ENCODE measurements around the gene LDHD.

Gene LDHD

GRCh38 chr16:75113541-75114121 lies 2.9 kb downstream of the LDHD start:
- Histone ChIP-seq H3K9ac (ENCODE audit: low read depth, low read length) (no peak overlapping the region), H3K9me3 (ENCODE audit: insufficient read depth, low read depth, low read length) (no peaks in the 10 kb centered on the region), H3K27me3 (ENCODE audit: insufficient read depth, low read length) (no peaks in the 10 kb centered on the region), H3K4me1 (ENCODE audit: insufficient read depth, low read length) (peaks cover 17% of the 10 kb centered on the region; the same call in 1 of the 2 replicates), H3K36me3 (ENCODE audit: insufficient read depth, low read depth, low read length) (no peaks in the 10 kb centered on the region), H3K27ac (ENCODE audit: low read length) (no peak overlapping the region), H3K4me3 (ENCODE audit: low read length) (no peak overlapping the region)

GRCh38 chr16:75112734-75113491 lies 3.7 kb downstream of the LDHD start:
- no peaks in the 10 kb centered on the region for H3K9me3 ChIP-seq (ENCODE audit: insufficient read depth, low read depth, low read length)
- peaks cover 14% of the 10 kb centered on the region; the same call in 1 of the 2 replicates for H3K4me1 ChIP-seq (ENCODE audit: insufficient read depth, low read length)
- peak overlapping the region; percentile 34; the same call in 1 of the 2 replicates for H3K9ac ChIP-seq (ENCODE audit: low read depth, low read length)
- H3K27me3 ChIP-seq (ENCODE audit: insufficient read depth, low read length) = no peaks in the 10 kb centered on the region
- H3K4me3 ChIP-seq (ENCODE audit: low read length) = no peak overlapping the region
- H3K27ac ChIP-seq (ENCODE audit: low read length) = no peak overlapping the region
- no peaks in the 10 kb centered on the region for H3K36me3 ChIP-seq (ENCODE audit: insufficient read depth, low read depth, low read length)

- H3K27ac ChIP-seq (ENCODE audit: low read length) = no peak overlapping the region
Measured at GRCh38 chr16:75111961-75112733, 4.4 kb downstream of the LDHD start.

GRCh38 chr16:75111514-75111940 lies 5.1 kb downstream of the LDHD start:
- Histone ChIP-seq H3K9ac (ENCODE audit: low read depth, low read length) (no peak overlapping the region), H3K36me3 (ENCODE audit: insufficient read depth, low read depth, low read length) (peaks cover 7% of the 10 kb centered on the region), H3K9me3 (ENCODE audit: insufficient read depth, low read depth, low read length) (no peaks in the 10 kb centered on the region), H3K4me1 (ENCODE audit: insufficient read depth, low read length) (peaks cover 14% of the 10 kb centered on the region; the same call in 1 of the 2 replicates), H3K4me3 (ENCODE audit: low read length) (no peak overlapping the region), H3K27me3 (ENCODE audit: insufficient read depth, low read length) (no peaks in the 10 kb centered on the region), H3K27ac (ENCODE audit: low read length) (no peak overlapping the region)

More at GRCh38 chr16:75111961-75112733, 4.4 kb downstream of the LDHD start:
- peaks cover 14% of the 10 kb centered on the region; the same call in 1 of the 2 replicates for H3K4me1 ChIP-seq (ENCODE audit: insufficient read depth, low read length)
- 0 out of 2 replicates have a peak, but pooled peaks cover 1% of the 10 kb centered on the region for H3K36me3 ChIP-seq (ENCODE audit: insufficient read depth, low read depth, low read length)
- no peak overlapping the region for H3K4me3 ChIP-seq (ENCODE audit: low read length)
- peak overlapping the region; percentile 34; the same call in 1 of the 2 replicates for H3K9ac ChIP-seq (ENCODE audit: low read depth, low read length)
- H3K27me3 ChIP-seq (ENCODE audit: insufficient read depth, low read length) = no peaks in the 10 kb centered on the region
- no peaks in the 10 kb centered on the region for H3K9me3 ChIP-seq (ENCODE audit: insufficient read depth, low read depth, low read length)

- Histone ChIP-seq H3K9ac (ENCODE audit: low read depth, low read length) (no peak overlapping the region; the same call in 1 of the 2 replicates), H3K27me3 (ENCODE audit: insufficient read depth, low read length) (no peaks in the 10 kb centered on the region), H3K27ac (ENCODE audit: low read length) (no peak overlapping the region), H3K4me3 (ENCODE audit: low read length) (peak overlapping the region; percentile 23), H3K36me3 (ENCODE audit: insufficient read depth, low read depth, low read length) (peaks cover 10% of the 10 kb centered on the region), H3K9me3 (ENCODE audit: insufficient read depth, low read depth, low read length) (no peaks in the 10 kb centered on the region), H3K4me1 (ENCODE audit: insufficient read depth, low read length) (peaks cover 14% of the 10 kb centered on the region; the same call in 1 of the 2 replicates)
Measured at GRCh38 chr16:75110637-75111513, 5.7 kb downstream of the LDHD start.

- Histone ChIP-seq H3K27me3 (ENCODE audit: insufficient read depth, low read length) (no peaks in the 10 kb centered on the region), H3K27ac (ENCODE audit: low read length) (no peak overlapping the region), H3K4me1 (ENCODE audit: insufficient read depth, low read length) (peaks cover 14% of the 10 kb centered on the region; the same call in 1 of the 2 replicates), H3K9me3 (ENCODE audit: insufficient read depth, low read depth, low read length) (no peaks in the 10 kb centered on the region), H3K4me3 (ENCODE audit: low read length) (no peak overlapping the region), H3K36me3 (ENCODE audit: insufficient read depth, low read depth, low read length) (peaks cover 10% of the 10 kb centered on the region), H3K9ac (ENCODE audit: low read depth, low read length) (no peak overlapping the region)
Measured at GRCh38 chr16:75109732-75110243, 6.8 kb downstream of the LDHD start.

- Histone ChIP-seq H3K27ac (ENCODE audit: low read length) (no peak overlapping the region), H3K4me1 (ENCODE audit: insufficient read depth, low read length) (peaks cover 14% of the 10 kb centered on the region; the same call in 1 of the 2 replicates), H3K4me3 (ENCODE audit: low read length) (no peak overlapping the region), H3K27me3 (ENCODE audit: insufficient read depth, low read length) (no peaks in the 10 kb centered on the region), H3K36me3 (ENCODE audit: insufficient read depth, low read depth, low read length) (peaks cover 10% of the 10 kb centered on the region), H3K9ac (ENCODE audit: low read depth, low read length) (no peak overlapping the region), H3K9me3 (ENCODE audit: insufficient read depth, low read depth, low read length) (no peaks in the 10 kb centered on the region)
Measured at GRCh38 chr16:75108792-75109731, 7.5 kb downstream of the LDHD start.

GRCh38 chr16:75107505-75107904 lies 9.1 kb downstream of the LDHD start:
- Histone ChIP-seq H3K4me3 (ENCODE audit: low read length) (no peak overlapping the region), H3K27me3 (ENCODE audit: insufficient read depth, low read length) (no peaks in the 10 kb centered on the region), H3K27ac (ENCODE audit: low read length) (no peak overlapping the region), H3K36me3 (ENCODE audit: insufficient read depth, low read depth, low read length) (peaks cover 16% of the 10 kb centered on the region), H3K9ac (ENCODE audit: low read depth, low read length) (no peak overlapping the region), H3K9me3 (ENCODE audit: insufficient read depth, low read depth, low read length) (no peaks in the 10 kb centered on the region), H3K4me1 (ENCODE audit: insufficient read depth, low read length) (peaks cover 7% of the 10 kb centered on the region; the same call in 1 of the 2 replicates)

- Histone ChIP-seq H3K4me3 (ENCODE audit: low read length) (no peak overlapping the region), H3K9ac (ENCODE audit: low read depth, low read length) (no peak overlapping the region), H3K36me3 (ENCODE audit: insufficient read depth, low read depth, low read length) (peaks cover 17% of the 10 kb centered on the region), H3K9me3 (ENCODE audit: insufficient read depth, low read depth, low read length) (no peaks in the 10 kb centered on the region), H3K27ac (ENCODE audit: low read length) (no peak overlapping the region), H3K27me3 (ENCODE audit: insufficient read depth, low read length) (no peaks in the 10 kb centered on the region), H3K4me1 (ENCODE audit: insufficient read depth, low read length) (peaks cover 2% of the 10 kb centered on the region; the same call in 1 of the 2 replicates)
Measured at GRCh38 chr16:75106351-75107274, 10.0 kb downstream of the LDHD start.
